Breast epithelium (tissue), 3 donors: ENCODE measurements around the gene IMMP2L.

ENCODE experiments used
- POLR2A ChIP-seq: fragments of 450-650 bp; IDR thresholded peaks from one replicate; pipeline ENCODE4 v1.6.1; 2016; ENCODE audit warnings: antibody characterized with exemption, mild to moderate bottlenecking, moderate library complexity
- TF ChIP-seq, protein P1 (sequence below), 3 donors: fragments of 450-650 bp; IDR thresholded peaks; one replicate each; pipeline ENCODE4 v1.5.1; 2016 to 2017; ENCODE audit warnings: antibody characterized with exemption in 3 of 3, mild to moderate bottlenecking in 3 of 3, moderate library complexity in 3 of 3

DNA sequence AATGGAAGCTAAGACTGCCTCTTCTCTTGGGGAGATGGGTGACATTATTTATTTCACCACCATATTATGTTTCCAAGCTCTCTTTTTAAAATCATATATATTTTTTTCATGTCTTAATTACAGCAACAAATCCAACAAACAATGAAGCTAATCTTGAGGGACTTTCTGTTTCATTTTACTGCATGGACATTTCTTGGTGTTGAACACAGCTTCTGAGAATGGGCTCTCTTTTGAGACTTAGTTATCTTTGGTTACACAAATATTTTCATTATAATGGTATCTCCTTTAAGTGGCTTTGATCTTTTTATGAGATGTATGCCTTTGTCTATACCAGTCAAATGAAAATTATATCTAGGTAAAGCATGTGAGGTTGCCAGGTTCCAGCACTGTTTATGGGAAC is 681.3 kb downstream of the IMMP2L start:
- no peak for TF ChIP-seq POLR2A
- TF ChIP-seq, protein P1, sequence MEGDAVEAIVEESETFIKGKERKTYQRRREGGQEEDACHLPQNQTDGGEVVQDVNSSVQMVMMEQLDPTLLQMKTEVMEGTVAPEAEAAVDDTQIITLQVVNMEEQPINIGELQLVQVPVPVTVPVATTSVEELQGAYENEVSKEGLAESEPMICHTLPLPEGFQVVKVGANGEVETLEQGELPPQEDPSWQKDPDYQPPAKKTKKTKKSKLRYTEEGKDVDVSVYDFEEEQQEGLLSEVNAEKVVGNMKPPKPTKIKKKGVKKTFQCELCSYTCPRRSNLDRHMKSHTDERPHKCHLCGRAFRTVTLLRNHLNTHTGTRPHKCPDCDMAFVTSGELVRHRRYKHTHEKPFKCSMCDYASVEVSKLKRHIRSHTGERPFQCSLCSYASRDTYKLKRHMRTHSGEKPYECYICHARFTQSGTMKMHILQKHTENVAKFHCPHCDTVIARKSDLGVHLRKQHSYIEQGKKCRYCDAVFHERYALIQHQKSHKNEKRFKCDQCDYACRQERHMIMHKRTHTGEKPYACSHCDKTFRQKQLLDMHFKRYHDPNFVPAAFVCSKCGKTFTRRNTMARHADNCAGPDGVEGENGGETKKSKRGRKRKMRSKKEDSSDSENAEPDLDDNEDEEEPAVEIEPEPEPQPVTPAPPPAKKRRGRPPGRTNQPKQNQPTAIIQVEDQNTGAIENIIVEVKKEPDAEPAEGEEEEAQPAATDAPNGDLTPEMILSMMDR (IDR thresholded peaks at IDR 0.05), result no peak
